Mammary epithelial cell (primary cell): Measurements from ENCODE around the gene FOXR1.

Experiments used
- CTCF ChIP-seq, 2 donors: IDR thresholded peaks in 1 of 2; conservative IDR thresholded peaks in 1 of 2; 2 replicates each; pipeline ENCODE4 v1.5.1; 2011 to 2012; ENCODE audit warnings: inconsistent platforms in 2 of 2, low read length in 2 of 2, mild to moderate bottlenecking in 2 of 2, control low read depth in 1 of 2, low read depth in 1 of 2; ENCODE audit not compliant: insufficient read depth in 1 of 2; ENCODE audit errors: extremely low read depth in 1 of 2
- EZH2 ChIP-seq: IDR thresholded peaks from 2 replicates; pipeline ENCODE4 v1.6.1; 2012; ENCODE audit warnings: low read length, inconsistent platforms, borderline replicate concordance

GRCh38 chr11:119029340-119030028 lies 57.9 kb downstream of the FOXR1 start:
- no peak for TF ChIP-seq CTCF (conservative IDR thresholded peaks at IDR 0.05 in 1 of 2, IDR thresholded peaks at IDR 0.05 in 1 of 2; ENCODE audit: extremely low read depth in 1 of 2, insufficient read depth in 1 of 2, low read depth in 1 of 2, low read length in 2 of 2)
- TF ChIP-seq EZH2, result no peak
